CD4-positive, alpha-beta T cell treated with Interleukin-6 for 4 hours (primary cell): ENCODE measurements around the gene CLDN1.

ENCODE experiments used
- DNase-seq: peaks from one replicate; pipeline ENCODE4 v3.0.0-alpha.2; 2020; ENCODE audit warnings: mixed read lengths

Gene CLDN1, protein sequence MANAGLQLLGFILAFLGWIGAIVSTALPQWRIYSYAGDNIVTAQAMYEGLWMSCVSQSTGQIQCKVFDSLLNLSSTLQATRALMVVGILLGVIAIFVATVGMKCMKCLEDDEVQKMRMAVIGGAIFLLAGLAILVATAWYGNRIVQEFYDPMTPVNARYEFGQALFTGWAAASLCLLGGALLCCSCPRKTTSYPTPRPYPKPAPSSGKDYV

DNA sequence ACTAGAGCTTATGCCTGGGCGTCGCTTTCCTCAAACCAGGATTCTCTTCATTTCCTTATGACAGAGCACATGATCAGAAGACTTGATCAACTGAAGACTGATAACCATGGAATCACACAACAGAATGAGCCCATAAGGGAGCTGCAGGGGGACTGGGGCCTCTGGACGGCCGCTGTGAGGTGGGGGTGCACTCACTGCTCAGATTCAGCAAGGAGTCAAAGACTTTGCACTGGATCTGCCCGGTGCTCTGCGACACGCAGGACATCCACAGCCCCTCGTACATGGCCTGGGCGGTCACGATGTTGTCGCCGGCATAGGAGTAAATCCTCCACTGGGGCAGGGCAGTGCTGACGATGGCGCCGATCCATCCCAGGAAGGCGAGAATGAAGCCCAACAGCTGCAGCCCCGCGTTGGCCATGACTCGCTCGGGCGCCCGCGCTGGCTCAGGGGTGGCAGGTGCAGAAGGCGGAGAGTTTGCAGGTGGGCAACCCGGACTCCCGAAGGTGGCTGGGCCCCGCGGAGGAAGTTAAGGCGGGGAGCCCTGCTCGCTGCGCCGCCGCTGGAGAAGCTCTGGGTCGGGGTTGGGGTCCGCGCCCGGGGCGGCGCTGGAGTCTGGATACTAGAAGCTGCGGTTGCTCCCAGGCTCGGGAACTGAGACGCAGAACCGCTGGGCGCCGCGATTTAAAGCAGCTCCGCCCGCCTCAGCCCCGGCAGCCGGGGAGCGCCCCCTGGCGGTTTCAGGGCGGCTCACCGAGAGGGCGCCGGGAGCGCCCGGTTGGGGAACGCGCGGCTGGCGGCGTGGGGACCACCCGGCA lies at the start of gene CLDN1:
CLDN1 (minus strand) TSS at position 658 of the 815 bp plus-strand sequence; CDS start at position 418, 240 bp downstream.
- DNase-seq, result peak; percentile 76

DNA sequence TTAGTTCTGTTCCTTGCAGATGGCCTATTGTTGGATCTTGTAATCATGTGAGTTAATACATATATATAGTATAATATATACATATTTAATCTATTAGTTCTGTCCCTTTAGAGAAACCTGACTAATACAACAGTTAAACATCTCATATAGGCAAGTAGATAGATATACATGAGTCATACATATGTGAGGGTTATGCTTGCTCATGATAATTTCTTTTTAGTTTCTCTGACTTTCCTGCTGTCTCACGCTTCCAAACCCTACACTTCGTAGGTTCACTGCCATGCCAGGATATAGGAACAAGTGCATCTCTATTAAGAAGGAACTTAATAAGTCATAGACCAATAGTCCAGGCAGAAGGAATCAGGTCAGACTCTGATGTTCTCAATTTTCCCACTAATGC lies 48.9 kb upstream of the CLDN1 start:
- no peak for DNase-seq

DNA sequence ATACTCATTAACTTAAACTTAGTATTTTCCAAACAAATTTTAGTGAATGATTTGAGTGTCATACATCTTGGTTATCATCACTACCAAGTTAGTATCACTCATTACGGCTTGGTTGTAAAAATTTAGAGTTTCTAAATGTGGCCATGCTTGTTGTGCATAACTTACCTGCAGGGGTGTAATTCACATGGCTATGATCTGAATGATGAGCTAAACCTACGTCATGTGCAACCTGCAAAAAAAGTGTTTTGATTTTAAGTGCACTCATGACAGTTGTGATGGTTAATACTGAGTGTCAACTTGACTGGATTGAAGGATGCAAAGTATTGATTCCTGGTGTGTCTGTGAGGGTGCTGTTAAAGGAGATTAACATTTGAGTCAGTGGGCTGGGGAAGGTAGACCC lies 48.1 kb upstream of the CLDN1 start:
- no peak for DNase-seq

DNA sequence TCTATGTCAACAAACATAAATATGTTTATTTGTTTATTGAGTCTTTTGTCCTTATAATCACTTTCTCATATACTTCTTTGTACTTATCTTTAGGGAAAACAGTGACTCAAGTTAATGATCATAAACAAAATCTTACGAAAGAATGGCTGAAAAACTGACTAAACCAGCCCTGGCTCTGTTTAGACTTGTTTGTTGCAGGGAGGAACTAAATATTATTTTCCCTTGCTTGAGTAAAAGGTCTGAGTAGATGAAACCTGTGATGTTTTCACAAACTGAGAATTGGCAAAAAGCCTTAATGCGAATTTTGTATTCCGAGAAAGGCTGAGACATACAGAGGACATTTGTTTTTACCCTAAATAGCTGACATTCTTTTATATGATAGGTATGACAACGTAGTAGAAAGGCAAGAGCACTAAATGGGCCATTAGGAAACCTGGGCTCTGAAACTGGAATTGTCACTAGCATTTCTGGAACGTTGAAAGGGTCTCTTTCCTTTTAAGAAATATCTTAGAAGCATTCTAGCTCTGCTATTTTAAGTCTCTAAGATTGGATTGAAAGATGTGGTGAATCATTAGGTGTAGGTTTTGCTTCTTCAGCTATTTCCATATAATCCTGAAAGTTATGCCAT lies 47.5 kb upstream of the CLDN1 start:
- no peak for DNase-seq

DNA sequence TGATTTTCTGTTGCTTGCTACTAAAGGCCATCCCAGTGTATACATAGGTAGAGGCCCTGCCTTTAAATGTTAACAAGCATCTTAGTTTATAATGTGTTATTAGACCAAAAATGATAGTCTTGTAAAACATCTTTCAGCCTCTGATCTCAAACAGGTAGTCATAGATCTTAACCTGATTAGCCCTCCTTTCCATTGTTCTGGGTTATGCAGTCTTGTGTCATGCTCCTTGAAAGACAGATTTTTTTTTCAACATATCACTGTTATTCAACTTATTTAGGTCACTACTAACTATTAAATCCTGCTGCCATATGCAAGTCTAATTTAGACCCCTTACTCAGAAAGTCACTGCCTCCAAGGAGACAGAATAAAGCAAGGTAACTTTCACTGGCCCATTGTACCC lies 46.6 kb upstream of the CLDN1 start:
- DNase-seq, result no peak

DNA sequence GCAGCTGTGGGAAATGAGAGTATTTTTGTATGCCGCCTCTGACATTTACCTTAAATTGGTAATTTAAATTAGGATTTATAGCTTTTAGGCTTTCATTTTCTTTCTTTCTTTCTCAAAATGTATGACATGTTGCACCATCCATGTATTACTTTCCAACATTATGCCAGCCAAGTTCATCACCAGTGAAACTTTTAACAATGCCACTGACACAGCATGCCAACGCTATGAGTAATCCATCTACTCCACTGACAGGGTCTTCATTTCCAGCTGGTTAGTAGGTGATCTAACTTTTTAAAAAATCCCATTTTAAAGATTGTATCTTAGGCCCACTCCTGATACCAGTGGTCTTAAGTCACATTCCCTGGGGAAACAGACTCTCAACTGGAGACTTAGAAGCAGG lies 43.9 kb upstream of the CLDN1 start:
- DNase-seq, result no peak

DNA sequence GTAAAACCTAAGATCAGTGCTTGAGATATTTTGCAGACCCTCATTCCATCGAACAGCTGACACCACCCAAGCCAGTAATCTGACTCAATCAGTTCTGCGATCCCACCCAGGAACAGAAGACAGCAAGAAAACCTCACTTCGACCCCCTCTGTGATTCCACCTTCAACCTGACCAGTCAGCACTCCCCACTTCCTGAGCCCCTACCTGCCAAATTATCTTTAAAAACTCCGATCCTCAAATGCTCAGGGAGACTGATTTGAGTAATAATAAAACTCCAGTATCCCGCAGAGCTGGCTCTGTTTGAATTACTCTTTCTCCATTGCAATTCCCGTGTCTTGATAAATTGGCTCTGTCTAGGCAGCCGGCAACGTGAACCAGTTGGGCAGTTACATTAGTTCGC lies 40.0 kb upstream of the CLDN1 start:
- no peak for DNase-seq

DNA sequence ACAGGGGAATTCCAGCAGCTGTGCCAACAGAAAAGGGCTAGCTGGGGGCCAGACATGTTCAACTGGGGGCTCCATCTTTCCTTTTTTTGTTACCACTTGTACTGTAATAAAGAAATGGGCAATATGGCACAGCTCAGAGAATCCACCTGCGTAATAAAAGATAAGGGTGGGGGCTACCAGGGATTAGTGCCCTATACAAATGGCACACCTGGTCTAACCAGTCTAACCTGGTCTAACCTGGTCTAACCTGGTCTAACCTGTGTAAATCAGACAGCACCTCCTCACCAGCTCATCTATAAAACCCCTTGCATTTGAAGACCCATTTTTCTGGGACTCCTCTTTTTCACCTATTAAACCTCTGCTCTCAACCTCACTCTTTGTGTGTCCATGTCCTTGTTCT lies 39.5 kb upstream of the CLDN1 start:
- no peak for DNase-seq

DNA sequence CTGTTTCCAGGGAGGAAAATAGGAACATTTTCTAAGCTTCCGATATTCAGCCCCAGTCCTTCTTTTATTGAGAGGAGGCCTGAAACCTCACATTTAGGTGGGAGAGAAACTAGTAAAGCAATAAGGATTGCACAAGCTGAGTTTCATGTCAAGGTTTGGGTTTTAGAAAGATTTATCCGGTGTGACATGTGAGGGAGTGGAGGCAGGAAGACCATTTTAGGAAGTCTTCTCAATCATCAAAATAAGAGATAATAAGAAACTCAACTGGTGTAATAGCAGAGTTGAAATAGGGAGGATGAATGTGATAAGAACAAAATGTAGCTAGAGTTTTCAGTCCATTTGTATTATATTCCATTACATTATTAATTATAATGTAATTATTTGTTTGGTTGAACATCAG lies 38.0 kb upstream of the CLDN1 start:
- DNase-seq, result no peak

DNA sequence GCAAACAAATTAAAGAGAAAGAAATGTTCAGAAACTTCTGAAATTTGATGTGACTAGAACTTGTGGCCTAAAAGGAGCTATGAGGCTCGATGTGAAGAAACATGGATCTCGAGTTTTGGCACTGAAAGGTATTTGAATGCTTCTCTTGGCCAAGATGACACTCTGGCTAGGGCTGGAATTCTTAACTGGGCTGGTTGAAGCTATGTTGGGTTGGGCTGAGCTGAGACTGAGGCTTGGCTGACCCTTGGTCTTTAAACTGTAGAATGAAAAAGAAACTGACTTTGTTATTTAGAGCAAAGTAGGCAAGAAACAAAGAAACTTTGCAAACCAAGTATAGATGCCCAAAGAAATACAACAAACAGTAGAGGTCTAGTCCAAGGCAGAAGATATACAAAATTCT lies 37.6 kb upstream of the CLDN1 start:
- DNase-seq, result no peak

DNA sequence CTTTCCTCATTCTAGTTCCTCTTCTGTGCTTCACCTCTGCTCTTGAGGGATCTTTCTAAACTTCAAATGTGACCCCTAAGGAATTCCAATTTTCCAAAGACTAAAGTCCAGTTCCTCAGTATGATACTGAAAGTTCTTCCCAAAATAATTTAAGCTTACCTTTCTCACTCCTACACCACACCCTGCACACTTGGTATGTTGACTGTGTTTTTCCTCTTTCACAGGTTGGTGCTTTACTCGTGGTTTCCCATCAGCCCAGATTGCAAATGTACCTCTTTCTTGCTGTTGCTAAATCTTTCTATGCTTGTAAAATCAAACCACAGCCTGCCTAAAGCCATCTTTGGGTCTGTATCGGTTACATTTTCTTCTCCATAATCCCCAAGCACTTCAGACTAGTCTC lies 35.2 kb upstream of the CLDN1 start:
- DNase-seq, result no peak

DNA sequence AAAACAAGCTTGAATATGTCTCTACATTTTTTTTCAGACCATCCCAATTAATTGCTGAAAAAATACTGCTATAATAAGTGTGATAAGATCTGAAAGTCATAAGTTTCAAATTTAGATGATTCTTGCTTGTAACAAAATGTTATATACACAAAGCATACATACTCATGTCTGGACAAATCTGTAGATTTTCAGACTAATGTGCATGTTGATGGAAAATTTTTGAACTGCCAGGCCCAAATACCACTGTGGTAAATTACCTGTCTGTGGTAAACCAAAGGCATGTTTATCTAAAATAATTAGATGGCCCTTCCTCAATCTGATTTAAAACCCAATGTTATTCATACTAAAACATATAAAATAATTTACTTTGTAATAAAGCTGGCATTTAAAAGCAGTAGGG lies 34.0 kb upstream of the CLDN1 start:
- no peak for DNase-seq

DNA sequence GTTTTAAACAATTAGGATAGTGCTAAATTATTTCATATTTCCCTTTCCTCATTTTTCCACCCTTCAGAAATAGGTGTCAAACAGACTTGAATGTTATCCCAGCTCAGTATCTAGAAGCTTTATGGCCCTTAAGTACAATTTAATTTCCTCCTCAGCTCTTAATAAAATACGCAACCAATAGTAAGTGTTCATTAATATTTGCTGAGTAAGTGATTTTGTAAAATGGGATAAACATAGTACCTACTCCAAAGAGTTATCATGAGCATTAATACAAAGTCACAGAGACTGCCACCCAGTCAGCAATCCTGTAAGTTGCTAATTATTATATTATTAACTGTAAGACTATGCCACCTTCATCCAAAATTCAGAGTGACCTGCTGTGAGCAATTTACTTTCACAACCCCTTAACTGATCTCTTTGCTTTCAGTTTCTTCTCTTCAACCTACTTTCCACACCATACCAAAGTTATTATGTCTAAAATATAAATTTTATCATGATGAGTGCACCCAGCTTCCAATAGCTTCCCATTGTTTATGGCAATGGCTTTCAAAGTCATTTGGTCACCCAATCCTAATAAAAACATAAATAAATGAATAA lies 30.7 kb upstream of the CLDN1 start:
- no peak for DNase-seq

DNA sequence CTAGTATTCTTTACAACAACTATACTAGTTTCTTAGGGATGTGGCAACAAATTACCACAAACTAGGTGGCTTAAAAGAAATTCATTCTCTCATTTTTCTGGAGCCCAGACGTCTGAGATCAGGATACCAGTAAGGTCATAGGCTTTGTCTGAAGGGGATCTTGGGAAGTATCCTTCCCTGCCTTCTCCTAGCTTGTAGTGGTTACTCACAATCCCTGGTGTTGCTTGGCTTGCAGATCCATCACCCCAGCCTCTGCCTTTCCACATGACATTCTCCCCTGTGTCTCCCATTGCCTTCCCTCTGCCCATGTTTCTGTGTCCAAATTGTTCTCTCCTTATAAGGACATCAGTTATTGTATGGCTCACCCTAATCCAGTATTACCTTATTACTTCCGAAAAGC lies 24.3 kb upstream of the CLDN1 start:
- no peak for DNase-seq

DNA sequence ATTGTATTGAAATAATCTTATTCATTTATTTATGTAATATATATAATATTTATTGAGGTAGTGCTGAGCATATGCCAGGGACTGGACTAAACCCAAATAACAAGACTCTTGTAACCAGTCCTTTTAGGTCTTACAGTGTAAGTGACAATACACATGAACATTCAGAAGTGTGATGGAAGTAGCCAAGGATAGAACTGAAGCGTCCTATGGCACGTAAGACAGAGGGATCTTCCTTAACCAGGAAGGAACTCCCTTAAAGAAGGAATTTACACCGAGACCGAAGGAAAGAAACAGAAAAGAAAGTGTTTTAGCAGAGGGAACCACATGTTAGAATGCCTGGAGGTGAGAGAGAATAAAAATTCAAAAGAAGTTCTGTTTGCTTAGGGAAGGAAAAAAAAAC lies 23.6 kb upstream of the CLDN1 start:
- DNase-seq, result no peak

DNA sequence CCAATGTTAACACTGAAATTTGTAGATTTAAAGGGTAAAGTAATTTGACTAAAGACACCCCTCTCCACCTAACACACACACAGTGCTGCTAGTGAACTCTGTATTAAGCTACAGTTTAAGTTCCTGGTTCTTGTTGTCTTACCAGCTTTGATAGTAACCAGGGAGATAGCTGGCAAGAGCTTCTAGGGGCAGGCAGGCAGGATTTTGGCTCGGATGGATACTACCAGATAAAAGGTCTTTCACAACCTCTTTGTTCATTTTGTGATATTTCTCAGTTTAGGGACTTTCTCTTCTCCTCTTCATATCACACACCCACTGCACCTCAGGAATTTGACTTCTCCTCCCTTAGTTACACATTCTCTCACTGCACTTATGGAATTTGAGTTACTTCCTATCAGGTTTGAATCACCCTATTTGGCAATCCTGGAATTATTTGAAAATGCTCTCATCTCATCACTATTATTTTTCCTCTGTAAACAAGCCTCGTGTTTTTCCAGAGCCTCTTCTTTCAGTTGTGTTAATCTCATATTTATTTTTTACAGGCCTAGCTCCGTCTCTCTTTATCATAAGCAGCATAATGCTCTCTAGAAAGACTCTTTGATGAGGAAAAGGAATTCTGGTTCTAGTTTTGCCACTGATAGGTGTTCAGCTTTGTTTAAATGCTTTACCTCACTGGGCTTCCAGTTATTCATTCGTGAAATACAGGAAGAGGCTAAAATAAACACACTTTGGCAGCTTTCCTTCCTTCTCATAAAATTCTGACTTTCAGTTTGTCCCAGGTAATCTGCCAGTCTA lies 23.0 kb upstream of the CLDN1 start:
- no peak for DNase-seq

DNA sequence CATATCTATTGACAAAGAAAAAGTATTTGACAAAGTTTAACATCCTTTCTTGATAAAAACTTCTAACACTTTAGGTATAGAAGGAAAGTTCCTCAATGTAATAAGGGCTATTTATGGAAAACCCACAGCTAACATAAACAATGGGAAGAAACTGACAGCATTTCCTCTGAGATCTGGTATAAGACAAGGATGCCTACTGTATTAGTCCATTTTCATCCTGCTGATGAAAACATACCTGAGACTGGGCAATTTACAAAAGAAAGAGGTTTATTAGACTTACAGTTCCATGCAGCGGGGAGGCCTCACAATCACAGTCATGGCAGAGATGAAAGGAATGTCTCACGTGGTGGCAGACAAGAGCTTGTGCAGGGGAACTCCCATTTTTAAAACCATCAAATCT lies 17.8 kb upstream of the CLDN1 start:
- no peak for DNase-seq

DNA sequence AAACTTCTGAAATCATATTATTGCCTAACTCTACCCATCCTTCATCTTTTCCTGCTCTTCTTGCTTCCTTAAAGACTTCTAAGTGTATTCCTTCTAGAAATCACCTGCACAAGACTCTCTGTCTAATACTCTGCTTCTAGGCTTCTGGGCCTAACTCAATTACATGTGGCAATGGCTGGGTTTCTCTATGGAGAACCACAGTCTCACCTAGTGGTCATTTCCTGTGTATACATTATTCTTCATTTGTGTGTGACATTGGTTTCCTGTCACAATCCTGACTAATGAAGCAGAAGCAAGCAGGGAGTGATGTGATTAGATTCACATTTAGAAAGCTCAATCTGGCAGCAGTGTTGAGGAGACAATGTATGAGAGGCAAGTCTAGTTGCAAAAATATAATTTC lies 16.9 kb upstream of the CLDN1 start:
- DNase-seq, result no peak

DNA sequence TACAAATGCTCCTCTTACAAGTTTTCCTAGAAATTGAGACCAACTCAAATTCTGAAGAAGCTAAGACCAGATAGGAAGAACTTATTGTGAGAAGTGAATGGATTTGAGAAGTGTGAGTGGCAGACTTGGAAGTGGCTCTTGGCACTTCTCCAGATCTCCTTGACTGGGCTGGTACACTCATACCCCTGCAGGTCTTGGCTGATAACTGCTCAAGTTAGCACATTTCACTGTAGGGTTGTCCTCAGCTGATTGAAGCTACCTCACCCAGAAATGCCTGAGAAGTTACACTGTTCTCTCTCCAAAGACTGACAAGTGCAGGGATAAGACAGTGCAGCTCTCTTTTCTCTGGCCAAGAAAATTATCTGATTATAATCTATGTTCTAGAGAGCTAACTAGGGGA lies 16.5 kb upstream of the CLDN1 start:
- no peak for DNase-seq

DNA sequence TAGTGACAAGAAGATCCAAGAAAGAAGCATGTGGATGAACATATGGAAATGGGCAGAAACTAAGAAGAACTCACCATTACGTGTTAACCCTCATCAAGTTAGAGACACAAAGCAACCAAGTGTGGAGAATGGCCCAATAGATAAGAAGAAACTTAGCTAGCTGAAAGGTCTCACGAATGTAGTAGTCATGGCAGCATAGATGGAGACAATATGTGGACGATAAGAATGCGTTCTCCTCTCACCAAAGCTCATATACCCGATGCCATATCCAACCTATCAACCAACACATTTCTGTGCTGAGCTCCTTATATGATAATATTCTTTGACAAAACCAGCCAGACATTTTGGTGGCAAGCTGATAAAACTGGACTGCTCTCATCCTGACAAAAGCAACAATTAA lies 15.1 kb upstream of the CLDN1 start:
- DNase-seq, result no peak

DNA sequence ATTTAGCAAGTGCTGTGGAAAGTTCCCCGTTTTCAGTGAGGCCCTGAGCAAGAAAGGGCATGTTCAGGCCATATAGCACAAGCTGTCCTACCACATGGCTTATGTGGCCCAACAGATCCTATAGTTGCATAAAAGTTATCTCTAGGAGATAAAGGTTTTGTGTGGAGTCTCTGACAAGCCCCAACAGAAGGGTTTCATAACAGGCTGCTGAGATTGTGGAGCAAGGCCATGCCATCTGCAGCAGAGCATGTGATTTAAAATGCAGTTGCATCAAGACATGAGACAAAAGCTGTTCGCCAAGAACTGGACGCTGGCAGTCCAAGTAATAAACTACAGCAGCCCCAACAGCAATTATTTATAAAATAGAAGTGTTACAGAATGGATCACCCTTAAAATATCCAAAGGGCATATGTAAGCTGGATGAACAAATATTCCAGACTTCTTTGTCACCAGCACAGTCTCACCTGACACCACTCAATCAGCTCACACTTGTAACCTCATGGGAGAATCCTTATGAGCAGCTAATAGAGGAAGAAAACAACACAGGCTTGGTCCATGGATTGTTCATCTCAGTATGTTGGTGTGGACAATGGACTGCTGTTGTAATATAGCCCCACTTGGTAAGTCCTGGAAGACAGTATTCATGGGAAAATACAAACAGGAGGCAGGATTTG lies 14.4 kb upstream of the CLDN1 start:
- DNase-seq, result no peak

DNA sequence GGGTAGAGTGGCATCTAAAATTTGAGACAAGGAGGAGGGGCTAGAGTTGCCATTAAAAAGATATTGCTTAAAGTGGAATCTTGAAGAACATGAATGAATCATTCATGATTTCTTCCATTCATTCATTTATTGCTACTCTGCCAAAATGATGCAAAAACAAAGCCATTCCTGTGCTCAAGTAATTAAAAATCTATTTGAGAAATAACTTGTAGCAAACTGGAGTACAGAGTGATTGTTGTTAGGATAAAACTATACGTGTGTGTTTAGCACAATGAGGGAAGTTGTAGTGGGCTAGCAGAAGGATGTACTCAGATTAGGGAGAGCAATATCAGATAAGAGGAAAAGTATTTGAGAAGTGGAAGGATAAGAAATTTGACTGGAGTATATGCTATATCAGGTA lies 11.7 kb upstream of the CLDN1 start:
- no peak for DNase-seq
